HepG2 (cell line): ENCODE data around the gene TSACC. TPM values are rescaled to one million over a fixed set of nuclear protein-coding genes. Genes with fewer than 3 reads are reported as not detected.

Experiments used
- ATF7-NPFF ChIP-seq: sonication (generic); formaldehyde crosslinking; IDR thresholded peaks from 2 replicates; pipeline ENCODE4 v1.8.1; 2023; ENCODE audit warnings: mild to moderate bottlenecking, low read depth, missing genetic modification reagents, moderate library complexity
- HMGXB3 ChIP-seq: sonication (generic); formaldehyde crosslinking; IDR thresholded peaks from 2 replicates; pipeline ENCODE4 v1.4.0; 2020; ENCODE audit warnings: missing genetic modification reagents, borderline replicate concordance
- MED13 ChIP-seq: sonication (generic); formaldehyde crosslinking; IDR thresholded peaks from 2 replicates; pipeline ENCODE4 v1.5.0; 2020; ENCODE audit warnings: missing genetic modification reagents
- NCOA1 ChIP-seq: sonication (generic); formaldehyde crosslinking; IDR thresholded peaks from 2 replicates; pipeline ENCODE4 v1.9.0; 2021; ENCODE audit warnings: missing genetic modification reagents
- POGK ChIP-seq: sonication (generic); formaldehyde crosslinking; conservative IDR thresholded peaks from 2 replicates; pipeline ENCODE4 v1.8.0; 2022; ENCODE audit warnings: mild to moderate bottlenecking, moderate library complexity, missing genetic modification reagents
- RBM22 ChIP-seq: fragments of 200-400 bp; formaldehyde crosslinking; optimal IDR thresholded peaks from 2 replicates; pipeline ENCODE3; 2017; ENCODE audit warnings: mild to moderate bottlenecking, low read length, moderate library complexity
- RFX3 ChIP-seq: IDR thresholded peaks from 2 replicates; pipeline ENCODE4 v1.6.1; 2016; ENCODE audit warnings: missing biosample characterization, missing genetic modification reagents
- TMF1 ChIP-seq: sonication (generic); formaldehyde crosslinking; IDR thresholded peaks from 2 replicates; pipeline ENCODE4 v1.8.1; 2022; ENCODE audit warnings: low read depth, missing genetic modification reagents
- YEATS2 ChIP-seq: sonication (generic); formaldehyde crosslinking; IDR thresholded peaks from 2 replicates; pipeline ENCODE4 v1.4.0; 2020; ENCODE audit warnings: missing genetic modification reagents, borderline replicate concordance
- ZNF235 ChIP-seq: sonication (generic); formaldehyde crosslinking; IDR thresholded peaks from 2 replicates; pipeline ENCODE4 v1.8.1; 2023; ENCODE audit warnings: mild to moderate bottlenecking, missing genetic modification reagents, borderline replicate concordance
- ZNF792 ChIP-seq: IDR thresholded peaks from 2 replicates; pipeline ENCODE4 v1.6.1; 2016
- polyA plus RNA-seq, 8 experiments: library from polyadenylated mRNA; depleted of rRNA in 3 of 8; stranded (reverse) in 7 of 8; unstranded in 1 of 8; fragments of >200 nt; fragmentation: Illumina TruSeq in 4 of 8; extraction: Trizol in 4 of 8; gene quantifications; 2 replicates each; pipeline versions ENCODE4 v1.2.1 to v1.2.3, GENCODE V29; 2011 to 2016; ENCODE audit warnings: low read depth in 4 of 8, missing spikeins in 1 of 8, mixed read lengths in 1 of 8; ENCODE audit not compliant: insufficient read depth in 1 of 8
- total RNA-seq, 5 experiments: library from RNA; depleted of rRNA; stranded (reverse); fragments of >200 nt; fragmentation: Illumina TruSeq; extraction: Trizol; gene quantifications; 2 replicates each; pipeline ENCODE4 v1.2.3, GENCODE V29; 2016; ENCODE audit warnings: low read depth in 1 of 5
- TF ChIP-seq, protein P1 (sequence below): fragments of 450-650 bp; IDR thresholded peaks from 2 replicates; pipeline ENCODE4 v1.6.1; 2017; ENCODE audit warnings: mild to moderate bottlenecking
- TF ChIP-seq, protein P2 (sequence below): sonication (generic); formaldehyde crosslinking; IDR thresholded peaks from 2 replicates; pipeline ENCODE4 v1.5.0; 2020; ENCODE audit warnings: missing genetic modification reagents
- TF ChIP-seq, protein P3 (sequence below): sonication (generic); formaldehyde crosslinking; IDR thresholded peaks from 2 replicates; pipeline ENCODE4 v1.4.0; 2020; ENCODE audit warnings: missing genetic modification reagents

Gene TSACC
- total and polyA plus RNA-seq, 2 of the 13 experiments (the other 11 are each of a cell fraction or from before 2014, with no cell fraction given), result 1.5 to 2.6 TPM

GRCh38 chr1:156371553-156372264, 33.4 kb downstream of the TSACC start (continued):
- TF ChIP-seq HMGXB3 (peak; percentile 37; the same call in 1 of the 2 replicates), POGK (CRISPR knock-in tag) (peak; percentile 81), TMF1 (0 out of 2 replicates have a peak, but pooled peaks have one; percentile 18), NCOA1 (CRISPR knock-in tag) (peak; percentile 99), RBM22 (peak; percentile 84), ZNF235 (CRISPR knock-in tag) (peak; percentile 78; the same call in 1 of the 2 replicates), MED13 (peak; percentile 89), RFX3 (CRISPR knock-in tag) (no peak; the same call in 1 of the 2 replicates), ATF7-NPFF (peak; percentile 73), ZNF792 (CRISPR knock-in tag) (peak; percentile 35), YEATS2 (peak; percentile 75; the same call in 1 of the 2 replicates)
- TF ChIP-seq, protein P1, sequence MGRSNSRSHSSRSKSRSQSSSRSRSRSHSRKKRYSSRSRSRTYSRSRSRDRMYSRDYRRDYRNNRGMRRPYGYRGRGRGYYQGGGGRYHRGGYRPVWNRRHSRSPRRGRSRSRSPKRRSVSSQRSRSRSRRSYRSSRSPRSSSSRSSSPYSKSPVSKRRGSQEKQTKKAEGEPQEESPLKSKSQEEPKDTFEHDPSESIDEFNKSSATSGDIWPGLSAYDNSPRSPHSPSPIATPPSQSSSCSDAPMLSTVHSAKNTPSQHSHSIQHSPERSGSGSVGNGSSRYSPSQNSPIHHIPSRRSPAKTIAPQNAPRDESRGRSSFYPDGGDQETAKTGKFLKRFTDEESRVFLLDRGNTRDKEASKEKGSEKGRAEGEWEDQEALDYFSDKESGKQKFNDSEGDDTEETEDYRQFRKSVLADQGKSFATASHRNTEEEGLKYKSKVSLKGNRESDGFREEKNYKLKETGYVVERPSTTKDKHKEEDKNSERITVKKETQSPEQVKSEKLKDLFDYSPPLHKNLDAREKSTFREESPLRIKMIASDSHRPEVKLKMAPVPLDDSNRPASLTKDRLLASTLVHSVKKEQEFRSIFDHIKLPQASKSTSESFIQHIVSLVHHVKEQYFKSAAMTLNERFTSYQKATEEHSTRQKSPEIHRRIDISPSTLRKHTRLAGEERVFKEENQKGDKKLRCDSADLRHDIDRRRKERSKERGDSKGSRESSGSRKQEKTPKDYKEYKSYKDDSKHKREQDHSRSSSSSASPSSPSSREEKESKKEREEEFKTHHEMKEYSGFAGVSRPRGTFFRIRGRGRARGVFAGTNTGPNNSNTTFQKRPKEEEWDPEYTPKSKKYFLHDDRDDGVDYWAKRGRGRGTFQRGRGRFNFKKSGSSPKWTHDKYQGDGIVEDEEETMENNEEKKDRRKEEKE, result no peak
- TF ChIP-seq, protein P2, sequence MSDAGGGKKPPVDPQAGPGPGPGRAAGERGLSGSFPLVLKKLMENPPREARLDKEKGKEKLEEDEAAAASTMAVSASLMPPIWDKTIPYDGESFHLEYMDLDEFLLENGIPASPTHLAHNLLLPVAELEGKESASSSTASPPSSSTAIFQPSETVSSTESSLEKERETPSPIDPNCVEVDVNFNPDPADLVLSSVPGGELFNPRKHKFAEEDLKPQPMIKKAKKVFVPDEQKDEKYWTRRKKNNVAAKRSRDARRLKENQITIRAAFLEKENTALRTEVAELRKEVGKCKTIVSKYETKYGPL (CRISPR knock-in tag), result peak; percentile 76; the same call in 1 of the 2 replicates
- TF ChIP-seq, protein P3, sequence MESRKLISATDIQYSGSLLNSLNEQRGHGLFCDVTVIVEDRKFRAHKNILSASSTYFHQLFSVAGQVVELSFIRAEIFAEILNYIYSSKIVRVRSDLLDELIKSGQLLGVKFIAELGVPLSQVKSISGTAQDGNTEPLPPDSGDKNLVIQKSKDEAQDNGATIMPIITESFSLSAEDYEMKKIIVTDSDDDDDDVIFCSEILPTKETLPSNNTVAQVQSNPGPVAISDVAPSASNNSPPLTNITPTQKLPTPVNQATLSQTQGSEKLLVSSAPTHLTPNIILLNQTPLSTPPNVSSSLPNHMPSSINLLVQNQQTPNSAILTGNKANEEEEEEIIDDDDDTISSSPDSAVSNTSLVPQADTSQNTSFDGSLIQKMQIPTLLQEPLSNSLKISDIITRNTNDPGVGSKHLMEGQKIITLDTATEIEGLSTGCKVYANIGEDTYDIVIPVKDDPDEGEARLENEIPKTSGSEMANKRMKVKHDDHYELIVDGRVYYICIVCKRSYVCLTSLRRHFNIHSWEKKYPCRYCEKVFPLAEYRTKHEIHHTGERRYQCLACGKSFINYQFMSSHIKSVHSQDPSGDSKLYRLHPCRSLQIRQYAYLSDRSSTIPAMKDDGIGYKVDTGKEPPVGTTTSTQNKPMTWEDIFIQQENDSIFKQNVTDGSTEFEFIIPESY (CRISPR knock-in tag), result peak; percentile 69
